GM12801 (cell line): ENCODE measurements around the gene ECPAS.

Experiments used
- CTCF ChIP-seq: IDR thresholded peaks from one replicate; pipeline ENCODE4 v1.5.1; 2011; ENCODE audit warnings: control low read depth; ENCODE audit not compliant: insufficient read length; ENCODE audit errors: extremely low read depth

Gene ECPAS

GRCh38 chr9:111482694-111483438 is 1.3 kb downstream of the ECPAS start:
- TF ChIP-seq CTCF: no peak

DNA sequence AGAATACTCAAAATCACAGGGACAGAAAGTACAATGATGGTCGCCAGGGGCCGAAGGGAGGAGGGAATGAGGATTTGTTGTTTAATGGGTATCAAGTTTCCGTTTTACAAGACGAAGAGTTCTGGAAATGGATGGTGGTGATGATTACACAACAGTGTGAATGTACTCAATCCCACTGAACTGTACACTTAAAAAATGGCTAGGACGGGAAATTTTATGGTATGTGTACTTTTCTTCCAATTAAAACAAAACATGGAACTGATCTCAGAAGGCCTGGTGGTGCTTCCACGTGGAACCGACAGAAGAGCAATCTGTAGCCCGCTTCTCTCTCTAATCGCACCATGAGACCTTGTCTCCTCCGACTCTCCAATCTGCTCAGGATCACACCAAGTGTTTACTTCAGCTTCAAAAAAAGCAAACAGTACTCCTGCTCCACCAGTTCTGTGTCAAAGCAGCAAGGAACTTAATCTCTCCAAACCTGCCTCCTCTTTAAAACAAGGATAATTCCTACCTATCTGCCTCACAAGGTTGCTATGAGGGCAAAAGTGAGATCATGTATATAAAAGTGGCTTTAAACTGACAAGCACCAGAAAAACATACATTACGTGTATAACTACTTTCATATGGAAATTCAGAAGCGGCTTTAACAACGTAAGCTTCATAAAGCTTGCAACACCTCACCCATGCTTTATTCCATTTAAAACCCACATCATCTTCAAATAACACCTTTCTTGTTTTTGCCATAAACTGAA is 2.1 kb downstream of the ECPAS start:
- no peak for TF ChIP-seq CTCF

DNA sequence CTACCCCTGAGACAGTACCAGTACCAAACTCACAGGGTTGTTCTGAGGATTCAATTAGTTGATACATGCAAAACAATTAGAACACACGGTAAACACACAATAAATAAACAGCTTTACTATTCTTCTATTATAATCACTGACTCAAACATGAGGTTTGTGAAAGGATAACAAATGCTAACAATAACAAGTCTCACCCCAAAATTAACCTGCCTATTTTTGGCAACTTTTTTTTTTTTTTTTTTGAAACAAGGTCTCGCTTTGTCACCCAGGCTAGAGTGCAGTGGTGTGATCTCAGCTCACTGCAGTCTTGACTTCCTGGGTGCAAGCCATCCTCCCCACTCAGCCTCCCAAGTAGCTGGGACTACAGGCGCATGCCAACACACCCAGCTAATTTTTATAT is 6.5 kb downstream of the ECPAS start:
- TF ChIP-seq CTCF: no peak

DNA sequence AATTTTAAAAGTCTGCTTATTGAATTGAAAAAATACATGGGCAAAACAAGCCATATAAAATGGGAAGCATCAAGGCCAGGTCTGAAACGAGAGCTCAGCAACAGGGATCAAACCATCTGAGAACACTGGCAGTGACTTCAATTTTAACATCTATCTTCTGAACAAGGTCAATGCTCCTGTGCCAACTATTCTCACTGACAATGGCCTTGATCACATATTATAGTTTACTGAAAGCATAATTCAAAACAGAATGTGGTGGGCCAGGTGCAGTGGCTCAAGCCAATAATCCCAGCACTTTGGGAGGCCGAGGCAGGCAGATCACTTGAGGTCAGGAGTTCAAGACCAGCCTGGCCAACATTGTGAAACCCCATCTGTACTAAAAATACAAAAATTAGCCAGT is 9.0 kb downstream of the ECPAS start:
- no peak for TF ChIP-seq CTCF

DNA sequence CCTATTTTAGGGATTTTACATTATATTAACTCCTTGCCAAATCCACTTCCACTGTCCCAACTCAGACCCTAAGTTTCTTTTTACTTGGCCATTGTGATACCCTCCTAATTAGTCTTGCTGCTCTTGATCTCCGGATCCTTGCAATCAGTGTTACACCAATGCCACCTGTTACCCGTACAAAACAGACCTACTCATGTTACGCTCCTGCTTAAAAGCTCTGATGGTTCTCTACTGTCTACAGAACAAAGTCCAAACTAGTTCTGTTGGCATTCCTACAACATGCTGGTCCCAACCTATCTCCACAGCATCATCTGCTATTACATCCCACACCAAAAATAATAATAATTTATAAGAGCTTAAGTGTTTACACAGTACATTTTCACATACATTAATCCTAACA is 9.8 kb downstream of the ECPAS start:
- no peak for TF ChIP-seq CTCF

- no peak for TF ChIP-seq CTCF
Measured at GRCh38 chr9:111467778-111468367, 16.3 kb downstream of the ECPAS start.

DNA sequence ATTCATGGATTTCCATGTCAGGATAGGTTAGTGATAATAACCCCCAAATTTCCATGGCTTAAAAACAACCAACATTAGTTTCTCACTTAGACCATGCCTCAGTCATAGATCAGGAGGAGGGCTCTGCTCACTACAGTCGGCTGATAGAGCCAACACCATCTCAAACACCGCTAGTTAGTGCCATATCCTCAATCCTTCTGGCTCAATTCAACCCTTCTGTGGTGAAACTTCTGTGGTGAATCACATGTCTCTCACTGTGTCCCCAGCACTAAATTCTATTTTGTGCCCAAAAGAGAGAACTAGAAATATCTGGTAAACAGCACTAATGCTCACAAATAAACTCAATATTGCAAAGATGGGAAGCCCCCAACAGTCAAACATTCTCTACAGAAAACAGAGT is 21.1 kb downstream of the ECPAS start:
- TF ChIP-seq CTCF: no peak
